Stomach (tissue), 4 donors: ENCODE results near the gene ARHGAP24.

ENCODE experiments used
- CTCF ChIP-seq, 7 experiments: fragments of 450-650 bp in 4 of 7; fragments of 200-600 bp in 3 of 7; sonication (generic) in 3 of 7; IDR thresholded peaks; one replicate each; pipeline ENCODE4 v1.5.1; 2016 to 2019; ENCODE audit warnings: antibody characterized with exemption in 7 of 7, control low read depth in 2 of 7, mild to moderate bottlenecking in 1 of 7
- POLR2A ChIP-seq, 4 donors: fragments of 450-650 bp; IDR thresholded peaks; one replicate each; pipeline ENCODE4 v1.6.1; 2016; ENCODE audit warnings: antibody characterized with exemption in 4 of 4, control low read depth in 2 of 4, mild to moderate bottlenecking in 1 of 4, moderate library complexity in 1 of 4
- POLR2AphosphoS5 ChIP-seq, 3 donors: sonication (generic); formaldehyde crosslinking; IDR thresholded peaks; one replicate each; pipeline ENCODE4 v1.6.1; 2016; ENCODE audit warnings: antibody characterized with exemption in 3 of 3

DNA sequence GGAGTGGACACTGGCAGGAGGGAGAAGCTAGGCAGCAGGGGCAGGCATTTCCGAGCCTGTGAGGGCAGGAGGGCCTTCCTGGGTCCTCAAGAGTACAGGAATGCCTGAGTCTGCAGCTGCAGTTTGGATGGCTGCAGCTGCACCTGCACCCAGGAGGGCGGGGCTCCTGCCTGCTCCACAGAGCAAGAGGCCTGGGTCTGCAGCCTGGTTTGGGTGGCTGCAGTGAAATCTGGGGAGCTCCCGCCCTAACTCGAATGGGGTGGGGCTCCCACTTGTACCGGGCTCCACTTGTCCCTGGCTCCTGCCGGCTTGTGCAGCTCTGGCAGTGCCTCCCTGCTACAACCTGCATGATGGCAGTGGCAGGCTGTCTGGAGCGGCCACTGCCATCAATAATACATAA lies 436.0 kb downstream of the ARHGAP24 start:
- TF ChIP-seq CTCF (IDR thresholded peaks at IDR 0.05) (no peak), POLR2A (IDR thresholded peaks at IDR 0.05) (no peak), POLR2AphosphoS5 (IDR thresholded peaks at IDR 0.05) (no peak)
